HepG2 (cell line): ENCODE results near the gene HACD1.

Experiments used
- ASH2L ChIP-seq: fragments of 300-600, 200-600 bp; sonication (generic); IDR thresholded peaks from 2 replicates; pipeline ENCODE4 v1.7.0; 2017; ENCODE audit warnings: low read depth, mild to moderate bottlenecking, moderate library complexity, mixed read lengths, low read length; ENCODE audit not compliant: insufficient read length
- MTF1 ChIP-seq: sonication (generic); formaldehyde crosslinking; IDR thresholded peaks from 2 replicates; pipeline ENCODE4 v1.5.0; 2020; ENCODE audit warnings: missing genetic modification reagents
- ZNF282 ChIP-seq: fragments of 450-650 bp; IDR thresholded peaks from 2 replicates; pipeline ENCODE4 v1.6.1; 2018; ENCODE audit not compliant: partially characterized antibody
- TF ChIP-seq, protein P1 (sequence below): sonication (generic); formaldehyde crosslinking; IDR thresholded peaks from 2 replicates; pipeline ENCODE4 v1.5.0; 2020; ENCODE audit warnings: mild to moderate bottlenecking, missing genetic modification reagents, moderate library complexity
- TF ChIP-seq, protein P2 (sequence below): IDR thresholded peaks from 2 replicates; pipeline ENCODE4 v1.6.1; 2012; ENCODE audit warnings: inconsistent platforms

DNA sequence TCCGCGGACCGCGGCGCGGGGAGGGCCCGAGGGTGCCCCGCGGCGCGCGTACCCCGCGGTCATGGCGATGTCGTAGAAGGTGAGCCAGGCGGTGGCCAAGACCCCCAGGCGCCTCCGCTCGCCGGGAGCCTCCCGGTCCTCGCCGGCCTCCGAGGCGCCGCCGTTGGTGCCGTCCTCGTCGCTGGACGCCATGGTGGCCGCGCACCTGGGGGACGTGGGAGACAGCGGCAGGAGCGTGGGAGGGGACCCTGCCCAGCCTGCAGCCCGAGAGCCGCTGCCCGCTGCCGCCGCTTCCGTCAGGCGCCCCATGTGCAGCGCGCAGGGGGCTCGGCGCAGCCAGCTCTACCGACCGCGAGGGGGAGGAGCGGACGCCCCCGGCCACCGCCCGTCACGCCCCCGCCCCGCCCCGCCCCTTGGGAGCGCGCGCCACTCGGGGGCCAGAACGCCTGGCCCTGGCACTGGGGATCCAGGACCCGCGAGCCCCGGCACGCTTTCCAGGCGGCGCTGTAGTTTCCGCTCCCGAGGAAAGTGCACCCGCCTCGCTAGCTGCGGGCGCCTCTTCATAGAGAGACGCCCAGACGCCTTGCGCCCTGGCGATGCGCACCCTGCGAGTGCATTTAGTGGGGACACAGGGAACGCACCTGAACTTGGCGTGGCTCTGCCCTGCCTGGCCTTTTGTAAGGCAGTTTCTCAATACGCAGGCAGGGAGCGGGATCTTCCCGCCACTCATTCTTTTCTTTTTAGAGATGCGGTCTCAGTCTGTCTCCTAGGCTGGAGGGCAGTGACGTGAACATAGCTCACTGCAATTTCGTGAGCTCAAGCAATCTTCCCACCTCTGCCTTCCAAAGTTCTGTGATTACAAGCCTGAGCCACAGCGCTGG lies at the start of gene HACD1:
- TF ChIP-seq, protein P1, sequence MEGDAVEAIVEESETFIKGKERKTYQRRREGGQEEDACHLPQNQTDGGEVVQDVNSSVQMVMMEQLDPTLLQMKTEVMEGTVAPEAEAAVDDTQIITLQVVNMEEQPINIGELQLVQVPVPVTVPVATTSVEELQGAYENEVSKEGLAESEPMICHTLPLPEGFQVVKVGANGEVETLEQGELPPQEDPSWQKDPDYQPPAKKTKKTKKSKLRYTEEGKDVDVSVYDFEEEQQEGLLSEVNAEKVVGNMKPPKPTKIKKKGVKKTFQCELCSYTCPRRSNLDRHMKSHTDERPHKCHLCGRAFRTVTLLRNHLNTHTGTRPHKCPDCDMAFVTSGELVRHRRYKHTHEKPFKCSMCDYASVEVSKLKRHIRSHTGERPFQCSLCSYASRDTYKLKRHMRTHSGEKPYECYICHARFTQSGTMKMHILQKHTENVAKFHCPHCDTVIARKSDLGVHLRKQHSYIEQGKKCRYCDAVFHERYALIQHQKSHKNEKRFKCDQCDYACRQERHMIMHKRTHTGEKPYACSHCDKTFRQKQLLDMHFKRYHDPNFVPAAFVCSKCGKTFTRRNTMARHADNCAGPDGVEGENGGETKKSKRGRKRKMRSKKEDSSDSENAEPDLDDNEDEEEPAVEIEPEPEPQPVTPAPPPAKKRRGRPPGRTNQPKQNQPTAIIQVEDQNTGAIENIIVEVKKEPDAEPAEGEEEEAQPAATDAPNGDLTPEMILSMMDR (CRISPR knock-in tag), result peak; percentile 80
- TF ChIP-seq MTF1 (CRISPR knock-in tag) (no peak), ASH2L (peak; percentile 82), ZNF282 (no peak)
- TF ChIP-seq, protein P2, sequence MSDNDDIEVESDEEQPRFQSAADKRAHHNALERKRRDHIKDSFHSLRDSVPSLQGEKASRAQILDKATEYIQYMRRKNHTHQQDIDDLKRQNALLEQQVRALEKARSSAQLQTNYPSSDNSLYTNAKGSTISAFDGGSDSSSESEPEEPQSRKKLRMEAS, result peak; percentile 63
